Activated CD8-positive, alpha-beta memory T cell treated with anti-CD3 and anti-CD28 coated beads for 36 hours (primary cell): ENCODE measurements around the gene VGLL4. TPM values are rescaled to one million over a fixed set of nuclear protein-coding genes. Genes with fewer than 3 reads are reported as not detected.
"Not testable (repeated sequence)": the region's sequence is repeated elsewhere in the genome, so short reads cannot be mapped to it uniquely, and the experiment has no call there.

ENCODE experiments used
- CTCF ChIA-PET: fragments of 350-600 bp; sonication (Branson Sonifier 250); formaldehyde crosslinking; loops from one replicate; lab custom pipeline; 2021; ENCODE audit warnings: antibody characterized with exemption; lab: Charles Lee
- POLR2A ChIA-PET: fragments of 350-600 bp; sonication (Branson Sonifier 250); formaldehyde crosslinking; loops from one replicate; lab custom pipeline; 2021; ENCODE audit warnings: antibody characterized with exemption; lab: Charles Lee
- total RNA-seq, 2 experiments: library from RNA; stranded (reverse); gene quantifications; one replicate each; pipeline ENCODE4 v1.2.3, GENCODE V29; 2021

The VGLL4 gene
- 10 to 100 TPM; 47.7 to 50.3 TPM for total RNA-seq

GRCh38 chr3:11643605-11644087 is at the start of gene VGLL4:
Gene VGLL4, minus strand, starts transcription at chr3:11643915. Its CDS starts 397 bp downstream, at chr3:11643518.
- ChIA-PET CTCF (interaction anchor here (0.6 to 2.0 kb wide), 4 partner anchors 18 to 203 kb away, joined by 3 to 6 read pairs (median 4); partner anchors contain the start of gene TAMM41), POLR2A (interaction anchor here (0.7 to 1.5 kb wide), 2 partner anchors 17 to 207 kb away, joined by 4 to 5 read pairs; no protein-coding TSS in a partner anchor)

GRCh38 chr3:11692532-11692813 is 48.8 kb upstream of the VGLL4 start:
- POLR2A ChIA-PET: no interaction called here
- CTCF ChIA-PET: interaction anchor here (0.7 kb wide), 1 partner anchor 156 kb away, joined by 4 read pairs; no protein-coding TSS in a partner anchor

GRCh38 chr3:11691767-11692531 is 48.2 kb upstream of the VGLL4 start:
- POLR2A ChIA-PET: no interaction called here
- CTCF ChIA-PET: interaction anchor here (0.7 kb wide), 1 partner anchor 156 kb away, joined by 4 read pairs; no protein-coding TSS in a partner anchor

GRCh38 chr3:11690863-11691766 is 47.4 kb upstream of the VGLL4 start:
- POLR2A ChIA-PET: no interaction called here

GRCh38 chr3:11689749-11690148 is 46.0 kb upstream of the VGLL4 start:
- CTCF ChIA-PET: no interaction called here
- POLR2A ChIA-PET: no interaction called here

More at GRCh38 chr3:11690863-11691766, 47.4 kb upstream of the VGLL4 start:
- CTCF ChIA-PET: no interaction called here

- CTCF ChIA-PET, POLR2A ChIA-PET: not testable (repeated sequence)
Measured at GRCh38 chr3:11684980-11685379, 41.3 kb upstream of the VGLL4 start.

- CTCF ChIA-PET: no interaction called here
- POLR2A ChIA-PET: no interaction called here
Measured at GRCh38 chr3:11680509-11680908, 36.8 kb upstream of the VGLL4 start.

- ChIA-PET POLR2A (no interaction called here), CTCF (no interaction called here)
Measured at GRCh38 chr3:11679964-11680363, 36.2 kb upstream of the VGLL4 start.

GRCh38 chr3:11672363-11672762 is 28.6 kb upstream of the VGLL4 start:
- ChIA-PET POLR2A (no interaction called here), CTCF (interaction anchor here (1.2 kb wide), 1 partner anchor 175 kb away, joined by 3 read pairs; no protein-coding TSS in a partner anchor)

GRCh38 chr3:11671648-11672100 is 28.0 kb upstream of the VGLL4 start:
- ChIA-PET CTCF (no interaction called here), POLR2A (no interaction called here)

GRCh38 chr3:11668243-11669235 is 24.8 kb upstream of the VGLL4 start:
- ChIA-PET CTCF (no interaction called here), POLR2A (no interaction called here)

GRCh38 chr3:11665331-11665730 is 21.6 kb upstream of the VGLL4 start:
- POLR2A ChIA-PET: interaction anchor here (0.6 kb wide), 1 partner anchor 181 kb away, joined by 3 read pairs; no protein-coding TSS in a partner anchor
- CTCF ChIA-PET: no interaction called here

GRCh38 chr3:11662392-11662990 is 18.8 kb upstream of the VGLL4 start:
- POLR2A ChIA-PET: no interaction called here
- CTCF ChIA-PET: no interaction called here

GRCh38 chr3:11661827-11662226 is 18.1 kb upstream of the VGLL4 start:
- POLR2A ChIA-PET: no interaction called here
- CTCF ChIA-PET: no interaction called here

GRCh38 chr3:11661052-11661656 is 17.4 kb upstream of the VGLL4 start:
- POLR2A ChIA-PET: no interaction called here
- CTCF ChIA-PET: no interaction called here

GRCh38 chr3:11660242-11660641 is 16.5 kb upstream of the VGLL4 start:
- CTCF ChIA-PET: no interaction called here
- POLR2A ChIA-PET: no interaction called here

- POLR2A ChIA-PET: no interaction called here
Measured at GRCh38 chr3:11658180-11658579, 14.5 kb upstream of the VGLL4 start.

More at GRCh38 chr3:11658180-11658579, 14.5 kb upstream of the VGLL4 start:
- CTCF ChIA-PET: interaction anchor here (1.1 kb wide), 2 partner anchors 16 to 280 kb away, joined by 3 to 4 read pairs; no protein-coding TSS in a partner anchor
